Liver (tissue), 9 donors: ENCODE measurements around the gene DR1. TPM values are rescaled to one million over a fixed set of nuclear protein-coding genes. Genes with fewer than 3 reads are reported as not detected.

Experiments used
- DNase-seq: peaks from one replicate; pipeline ENCODE4 v3.0.0-alpha.2; 2017; ENCODE audit warnings: low spot score
- H3K27ac ChIP-seq, 2 donors: one replicate each; pipeline ENCODE4 v1.7.0; 2013; ENCODE audit warnings: inconsistent platforms in 2 of 2, low read length in 2 of 2, control low read depth in 1 of 2, low read depth in 1 of 2, mild to moderate bottlenecking in 1 of 2
- H3K27me3 ChIP-seq, 4 donors: one replicate each; pipeline versions ENCODE4 v1.6.1 to v1.7.0; 2013; ENCODE audit warnings: low read length in 3 of 4, inconsistent platforms in 1 of 4, mild to moderate bottlenecking in 1 of 4, moderate library complexity in 1 of 4; ENCODE audit not compliant: control insufficient read depth in 4 of 4, insufficient read depth in 4 of 4
- H3K36me3 ChIP-seq, 4 donors: one replicate each; pipeline versions ENCODE4 v1.6.1 to v1.7.0; 2013; ENCODE audit warnings: low read length in 3 of 4, mild to moderate bottlenecking in 3 of 4, low read depth in 1 of 4, moderate library complexity in 1 of 4; ENCODE audit not compliant: control insufficient read depth in 4 of 4, insufficient read depth in 3 of 4
- H3K4me1 ChIP-seq, 4 donors: one replicate each; pipeline versions ENCODE4 v1.6.1 to v1.7.0; 2013; ENCODE audit warnings: low read length in 3 of 4, mild to moderate bottlenecking in 3 of 4, moderate library complexity in 1 of 4; ENCODE audit not compliant: control insufficient read depth in 4 of 4, insufficient read depth in 4 of 4
- H3K4me3 ChIP-seq, 3 donors: one replicate each; pipeline versions ENCODE4 v1.6.1 to v1.7.0; 2013; ENCODE audit warnings: low read length in 3 of 3, control low read depth in 1 of 3, low read depth in 1 of 3, mild to moderate bottlenecking in 1 of 3
- H3K9ac ChIP-seq, 2 donors: one replicate each; pipeline ENCODE4 v1.7.0; 2013; ENCODE audit warnings: low read length in 2 of 2, mild to moderate bottlenecking in 2 of 2, moderate library complexity in 2 of 2, control low read depth in 1 of 2, low read depth in 1 of 2
- H3K9me3 ChIP-seq, 4 donors: one replicate each; pipeline versions ENCODE4 v1.6.1 to v1.7.0; 2013; ENCODE audit warnings: low read length in 3 of 4; ENCODE audit not compliant: control insufficient read depth in 4 of 4
- EGR1 ChIP-seq, 2 donors: IDR thresholded peaks; 2 replicates each; pipeline ENCODE4 v1.6.1; 2016 to 2018; ENCODE audit warnings: antibody characterized with exemption in 2 of 2, low read depth in 2 of 2
- FOXA1 ChIP-seq: IDR thresholded peaks from 2 replicates; pipeline ENCODE4 v1.6.1; 2016; ENCODE audit warnings: antibody characterized with exemption
- FOXA2 ChIP-seq: IDR thresholded peaks from 2 replicates; pipeline ENCODE4 v1.6.1; 2016; ENCODE audit warnings: antibody characterized with exemption
- GABPA ChIP-seq, 2 donors: IDR thresholded peaks in 1 of 2; conservative IDR thresholded peaks in 1 of 2; 2 replicates each; pipeline ENCODE4 v1.6.1; 2016; ENCODE audit warnings: antibody characterized with exemption in 2 of 2, mild to moderate bottlenecking in 1 of 2, moderate library complexity in 1 of 2
- HNF4A ChIP-seq, 2 donors: conservative IDR thresholded peaks; 2 replicates each; pipeline ENCODE4 v1.6.1; 2016; ENCODE audit warnings: antibody characterized with exemption in 2 of 2, mild to moderate bottlenecking in 2 of 2
- HNF4G ChIP-seq: IDR thresholded peaks from 2 replicates; pipeline ENCODE4 v1.6.1; 2016; ENCODE audit warnings: antibody characterized with exemption
- JUND ChIP-seq, 2 donors: IDR thresholded peaks; 2 replicates each; pipeline ENCODE4 v1.6.1; 2016; ENCODE audit warnings: antibody characterized with exemption in 2 of 2
- MAX ChIP-seq: IDR thresholded peaks from 2 replicates; pipeline ENCODE4 v1.6.1; 2016; ENCODE audit warnings: antibody characterized with exemption
- NR2F2 ChIP-seq: IDR thresholded peaks from 2 replicates; pipeline ENCODE4 v1.6.1; 2016; ENCODE audit warnings: antibody characterized with exemption
- RAD21 ChIP-seq, 2 donors: IDR thresholded peaks; 2 replicates each; pipeline ENCODE4 v1.6.1; 2016; ENCODE audit warnings: antibody characterized with exemption in 2 of 2, mild to moderate bottlenecking in 2 of 2
- RXRA ChIP-seq, 2 donors: IDR thresholded peaks; 2 replicates each; pipeline ENCODE4 v1.6.1; 2017 to 2018; ENCODE audit warnings: antibody characterized with exemption in 2 of 2, mild to moderate bottlenecking in 1 of 2
- SP1 ChIP-seq: IDR thresholded peaks from 2 replicates; pipeline ENCODE4 v1.6.1; 2018; ENCODE audit warnings: antibody characterized with exemption, mild to moderate bottlenecking
- TAF1 ChIP-seq: conservative IDR thresholded peaks from 2 replicates; pipeline ENCODE4 v1.6.1; 2016; ENCODE audit warnings: antibody characterized with exemption, mild to moderate bottlenecking
- YY1 ChIP-seq: IDR thresholded peaks from 2 replicates; pipeline ENCODE4 v1.6.1; 2016; ENCODE audit warnings: antibody characterized with exemption, mild to moderate bottlenecking
- WGBS: extraction: QIAGEN DNeasy Blood & Tissue Kit; methylation state at CpG from one replicate; pipeline ENCODE4 v1.1.7; 2013; 5-methylcytosine and 5-hydroxymethylcytosine counted together
- polyA plus RNA-seq, 2 donors: library from polyadenylated mRNA; stranded (reverse) in 1 of 2; unstranded in 1 of 2; fragments of 200-250 nt in 1 of 2; fragments of >200 nt in 1 of 2; fragmentation: Nextera tagmentation in 1 of 2; extraction: Ambion mirVana in 1 of 2; gene quantifications; one replicate each; pipeline versions ENCODE4 v1.2.1 to v1.2.3, GENCODE V29; 2013 to 2015
- total RNA-seq, 2 donors: library from RNA; depleted of rRNA; stranded (reverse); fragments of >200 nt; gene quantifications; one replicate each; pipeline ENCODE4 v1.2.3, GENCODE V29; 2014
- TF ChIP-seq, protein P1 (sequence below): IDR thresholded peaks from 2 replicates; pipeline ENCODE4 v1.6.1; 2016; ENCODE audit warnings: antibody characterized with exemption, mild to moderate bottlenecking
- TF ChIP-seq, protein P2 (sequence below): IDR thresholded peaks from 2 replicates; pipeline ENCODE4 v1.6.1; 2016; ENCODE audit warnings: antibody characterized with exemption
- TF ChIP-seq, protein P3 (sequence below): IDR thresholded peaks from 2 replicates; pipeline ENCODE4 v1.6.1; 2016; ENCODE audit warnings: antibody characterized with exemption
- donor health status: healthy.
- donor health status: healthy.
- donor health status: healthy.
- donor health status: healthy.
- donor health status: healthy.

The DR1 gene
- total and polyA plus RNA-seq, 4 donors, result 9.4 to 20.5 (median 12.2) TPM

DNA sequence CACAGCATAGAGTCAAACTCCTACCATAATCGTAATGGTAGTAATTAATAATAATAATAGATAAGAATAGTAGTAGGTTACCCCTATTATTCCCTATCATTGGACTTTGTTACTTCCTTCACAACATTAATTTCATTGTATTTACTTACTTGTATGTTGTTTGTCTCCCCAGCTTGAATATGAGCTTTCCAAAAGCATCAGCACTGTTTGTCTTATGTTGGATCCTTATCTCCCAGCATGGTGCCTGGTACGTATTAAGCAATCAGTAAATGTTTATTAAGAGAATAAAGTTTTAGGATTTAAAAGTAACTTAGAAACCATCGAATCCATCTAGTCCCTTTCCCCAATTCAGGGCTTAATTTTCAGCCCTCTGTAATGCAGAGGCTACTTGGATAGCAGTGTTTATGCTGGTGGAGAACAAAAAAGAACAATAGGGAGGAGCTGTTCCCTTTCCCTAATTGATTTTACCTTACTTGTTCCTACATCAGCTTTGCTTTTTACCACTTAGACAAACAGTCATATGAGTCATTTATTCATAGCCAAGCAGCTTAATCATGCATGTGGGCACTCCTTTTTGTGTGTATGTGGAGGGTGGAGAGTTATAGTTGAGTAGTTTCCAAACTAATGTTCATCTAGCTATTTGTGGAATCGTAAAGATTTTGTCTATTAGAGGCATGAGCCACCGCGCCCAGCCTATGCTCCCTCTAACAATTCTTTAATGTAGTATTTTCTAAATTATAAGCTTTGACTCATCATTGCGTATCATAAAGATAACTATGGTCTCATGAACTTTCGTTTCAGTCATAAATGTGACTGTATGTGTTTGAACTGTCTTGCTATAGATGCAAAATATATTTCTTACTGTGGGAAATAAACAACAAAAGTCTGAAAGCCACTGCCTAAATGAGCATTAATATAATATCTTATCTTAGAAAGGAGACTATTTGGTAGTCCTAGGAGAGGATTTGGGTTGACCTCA lies 20.9 kb upstream of the DR1 start:
- TF ChIP-seq HNF4G (no peak), TAF1 (no peak), FOXA1 (no peak), YY1 (peak; percentile 62), JUND (IDR thresholded peaks at IDR 0.05) (no peak), SP1 (peak; percentile 28), RXRA (IDR thresholded peaks at IDR 0.05) (peak in 1 of 2 donors; percentile 17), HNF4A (conservative IDR thresholded peaks at IDR 0.05) (peak; percentile 45 to 52), FOXA2 (no peak), RAD21 (IDR thresholded peaks at IDR 0.05) (peak in 1 of 2 donors; percentile 8), NR2F2 (no peak)
- TF ChIP-seq, protein P1, sequence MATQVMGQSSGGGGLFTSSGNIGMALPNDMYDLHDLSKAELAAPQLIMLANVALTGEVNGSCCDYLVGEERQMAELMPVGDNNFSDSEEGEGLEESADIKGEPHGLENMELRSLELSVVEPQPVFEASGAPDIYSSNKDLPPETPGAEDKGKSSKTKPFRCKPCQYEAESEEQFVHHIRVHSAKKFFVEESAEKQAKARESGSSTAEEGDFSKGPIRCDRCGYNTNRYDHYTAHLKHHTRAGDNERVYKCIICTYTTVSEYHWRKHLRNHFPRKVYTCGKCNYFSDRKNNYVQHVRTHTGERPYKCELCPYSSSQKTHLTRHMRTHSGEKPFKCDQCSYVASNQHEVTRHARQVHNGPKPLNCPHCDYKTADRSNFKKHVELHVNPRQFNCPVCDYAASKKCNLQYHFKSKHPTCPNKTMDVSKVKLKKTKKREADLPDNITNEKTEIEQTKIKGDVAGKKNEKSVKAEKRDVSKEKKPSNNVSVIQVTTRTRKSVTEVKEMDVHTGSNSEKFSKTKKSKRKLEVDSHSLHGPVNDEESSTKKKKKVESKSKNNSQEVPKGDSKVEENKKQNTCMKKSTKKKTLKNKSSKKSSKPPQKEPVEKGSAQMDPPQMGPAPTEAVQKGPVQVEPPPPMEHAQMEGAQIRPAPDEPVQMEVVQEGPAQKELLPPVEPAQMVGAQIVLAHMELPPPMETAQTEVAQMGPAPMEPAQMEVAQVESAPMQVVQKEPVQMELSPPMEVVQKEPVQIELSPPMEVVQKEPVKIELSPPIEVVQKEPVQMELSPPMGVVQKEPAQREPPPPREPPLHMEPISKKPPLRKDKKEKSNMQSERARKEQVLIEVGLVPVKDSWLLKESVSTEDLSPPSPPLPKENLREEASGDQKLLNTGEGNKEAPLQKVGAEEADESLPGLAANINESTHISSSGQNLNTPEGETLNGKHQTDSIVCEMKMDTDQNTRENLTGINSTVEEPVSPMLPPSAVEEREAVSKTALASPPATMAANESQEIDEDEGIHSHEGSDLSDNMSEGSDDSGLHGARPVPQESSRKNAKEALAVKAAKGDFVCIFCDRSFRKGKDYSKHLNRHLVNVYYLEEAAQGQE, result no peak
- TF ChIP-seq, protein P2, sequence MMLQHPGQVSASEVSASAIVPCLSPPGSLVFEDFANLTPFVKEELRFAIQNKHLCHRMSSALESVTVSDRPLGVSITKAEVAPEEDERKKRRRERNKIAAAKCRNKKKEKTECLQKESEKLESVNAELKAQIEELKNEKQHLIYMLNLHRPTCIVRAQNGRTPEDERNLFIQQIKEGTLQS, result no peak
- TF ChIP-seq, protein P3, sequence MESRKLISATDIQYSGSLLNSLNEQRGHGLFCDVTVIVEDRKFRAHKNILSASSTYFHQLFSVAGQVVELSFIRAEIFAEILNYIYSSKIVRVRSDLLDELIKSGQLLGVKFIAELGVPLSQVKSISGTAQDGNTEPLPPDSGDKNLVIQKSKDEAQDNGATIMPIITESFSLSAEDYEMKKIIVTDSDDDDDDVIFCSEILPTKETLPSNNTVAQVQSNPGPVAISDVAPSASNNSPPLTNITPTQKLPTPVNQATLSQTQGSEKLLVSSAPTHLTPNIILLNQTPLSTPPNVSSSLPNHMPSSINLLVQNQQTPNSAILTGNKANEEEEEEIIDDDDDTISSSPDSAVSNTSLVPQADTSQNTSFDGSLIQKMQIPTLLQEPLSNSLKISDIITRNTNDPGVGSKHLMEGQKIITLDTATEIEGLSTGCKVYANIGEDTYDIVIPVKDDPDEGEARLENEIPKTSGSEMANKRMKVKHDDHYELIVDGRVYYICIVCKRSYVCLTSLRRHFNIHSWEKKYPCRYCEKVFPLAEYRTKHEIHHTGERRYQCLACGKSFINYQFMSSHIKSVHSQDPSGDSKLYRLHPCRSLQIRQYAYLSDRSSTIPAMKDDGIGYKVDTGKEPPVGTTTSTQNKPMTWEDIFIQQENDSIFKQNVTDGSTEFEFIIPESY, result no peak
- Histone ChIP-seq H3K4me1 (peaks cover 0 to 3% (median 1%) of the 10 kb centered on the region in 4 donors), H3K27ac (no peak overlapping the region), H3K36me3 (no peaks in the 10 kb centered on the region), H3K4me3 (no peak overlapping the region), H3K9me3 (no peaks in the 10 kb centered on the region), H3K27me3 (no peaks in the 10 kb centered on the region), H3K9ac (no peak overlapping the region)
- WGBS, result 74% methylated on average over 8 of the region's 8 CpGs
- DNase-seq, result no peak

DNA sequence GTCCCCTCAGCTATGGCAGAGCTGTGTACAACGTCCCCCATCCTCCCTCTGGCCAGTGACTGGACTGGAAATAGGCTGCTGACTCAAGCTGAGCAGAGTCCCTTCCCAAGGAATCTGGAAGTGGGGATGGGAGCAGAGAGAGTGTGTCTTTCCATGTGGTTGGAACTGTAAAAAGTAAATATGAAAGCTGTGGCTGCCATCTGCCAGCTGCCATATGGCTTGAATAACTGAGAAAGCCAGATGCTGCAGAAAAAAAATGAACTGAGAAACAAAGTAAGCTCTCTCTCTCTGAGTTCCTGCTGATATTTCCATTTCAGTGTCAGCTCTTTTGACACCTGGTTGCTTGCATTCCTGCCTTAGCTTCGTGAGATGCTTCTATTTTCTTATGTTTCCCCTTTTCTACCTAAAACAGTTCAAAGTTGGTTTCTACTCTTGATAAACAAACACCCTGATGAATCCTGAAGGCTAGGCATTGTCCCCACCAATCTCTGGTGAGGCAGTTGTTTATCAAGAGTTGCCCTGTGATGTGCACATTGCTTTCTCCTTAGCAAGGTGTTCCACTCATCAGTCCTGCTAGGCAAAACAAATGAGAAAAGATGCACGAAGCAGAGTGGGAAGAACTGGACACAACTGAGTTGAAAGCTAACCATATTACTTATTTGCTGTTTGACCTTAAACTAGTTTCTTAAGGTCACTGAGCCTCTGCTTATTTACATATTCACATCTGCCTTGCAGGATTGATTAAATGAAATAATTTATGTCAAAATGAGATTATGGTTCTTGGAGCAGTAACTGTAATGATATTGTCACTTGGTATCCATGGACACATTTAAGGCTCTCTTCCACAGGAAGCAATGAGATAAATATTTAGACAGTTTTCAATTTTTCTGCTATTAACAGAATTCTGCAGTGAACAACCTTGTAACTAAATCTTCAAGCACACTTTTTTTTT lies 16.6 kb upstream of the DR1 start:
- no peak for DNase-seq
- Histone ChIP-seq H3K27me3 (no peaks in the 10 kb centered on the region), H3K36me3 (no peaks in the 10 kb centered on the region), H3K27ac (no peak overlapping the region), H3K4me1 (peaks cover 0 to 3% (median 1%) of the 10 kb centered on the region in 4 donors), H3K9me3 (no peaks in the 10 kb centered on the region), H3K4me3 (no peak overlapping the region), H3K9ac (no peak overlapping the region)
- 74% methylated on average over 3 of the region's 3 CpGs for WGBS
- no peak for TF ChIP-seq TAF1
- no peak for TF ChIP-seq RAD21 (IDR thresholded peaks at IDR 0.05)
- TF ChIP-seq NR2F2, result no peak
- no peak for TF ChIP-seq JUND (IDR thresholded peaks at IDR 0.05)
- TF ChIP-seq HNF4A (conservative IDR thresholded peaks at IDR 0.05), result no peak
- TF ChIP-seq, protein P2, result no peak
- no peak for TF ChIP-seq FOXA2
- TF ChIP-seq EGR1 (IDR thresholded peaks at IDR 0.05; ENCODE audit: low read depth in 2 of 2), result no peak
- TF ChIP-seq SP1, result no peak
- TF ChIP-seq RXRA (IDR thresholded peaks at IDR 0.05), result no peak
- TF ChIP-seq GABPA (IDR thresholded peaks at IDR 0.05 in 1 of 2, conservative IDR thresholded peaks at IDR 0.05 in 1 of 2), result no peak
- TF ChIP-seq HNF4G, result no peak
- no peak for TF ChIP-seq MAX
- TF ChIP-seq FOXA1, result no peak
- TF ChIP-seq, protein P3, result no peak
